PC-9 (cell line): ENCODE results near the gene GRIK3. TPM values are rescaled to one million over a fixed set of nuclear protein-coding genes. Genes with fewer than 3 reads are reported as not detected.

ENCODE experiments used
- BruUV-seq: library from RNA; stranded (reverse); fragments of 400-500 nt; replicated peaks from 2 replicates; lab custom pipeline; 2021; lab: Mats Ljungman, UMichigan
- CTCF ChIA-PET: fragments of 300-600 bp; sonication (Branson Sonifier 250); formaldehyde crosslinking; loops from one replicate; lab custom pipeline; 2022; ENCODE audit warnings: antibody characterized with exemption; lab: Charles Lee
- POLR2A ChIA-PET: fragments of 300-600 bp; sonication (Branson Sonifier 250); formaldehyde crosslinking; loops from one replicate; lab custom pipeline; 2022; ENCODE audit warnings: antibody characterized with exemption; ENCODE audit not compliant: unreplicated experiment; lab: Charles Lee
- DNase-seq, 2 experiments: peaks; one replicate each; pipeline versions ENCODE4 v3.0.0 to v3.0.0-alpha.2; 2015 to 2022; ENCODE audit warnings: mixed read lengths in 1 of 2
- H2AFZ ChIP-seq: fragments of 200-600 bp; sonication (generic); 2 replicates; pipeline ENCODE4 v1.8.1; 2017; ENCODE audit warnings: antibody characterized with exemption
- H3F3A ChIP-seq: fragments of 200-600 bp; sonication (generic); 2 replicates; pipeline ENCODE4 v1.8.1; 2017; ENCODE audit warnings: antibody characterized with exemption, mild to moderate bottlenecking, low read depth; ENCODE audit not compliant: insufficient read depth
- H3K27ac ChIP-seq: fragments of 200-600 bp; sonication (generic); 2 replicates; pipeline ENCODE4 v1.6.1; 2016; ENCODE audit warnings: mixed run types
- H3K27me3 ChIP-seq: fragments of 200-600 bp; sonication (generic); 2 replicates; pipeline ENCODE4 v1.6.1; 2016; ENCODE audit warnings: low read depth, mixed run types; ENCODE audit not compliant: insufficient read depth
- H3K36me3 ChIP-seq: fragments of 200-600 bp; sonication (generic); 2 replicates; pipeline ENCODE4 v1.6.1; 2016; ENCODE audit warnings: low read depth, mixed run types
- H3K4me1 ChIP-seq: fragments of 200-600 bp; sonication (generic); replicated peaks from 2 replicates; pipeline ENCODE4 v1.6.1; 2016; ENCODE audit warnings: mixed run types; ENCODE audit not compliant: insufficient read depth
- H3K4me2 ChIP-seq: fragments of 200-600 bp; sonication (generic); 2 replicates; pipeline ENCODE4 v1.6.1; 2017; ENCODE audit warnings: mixed run types
- H3K4me3 ChIP-seq: fragments of 200-600 bp; sonication (generic); 2 replicates; pipeline ENCODE4 v1.6.1; 2016; ENCODE audit warnings: mixed run types
- H3K79me2 ChIP-seq: fragments of 200-600 bp; sonication (generic); 2 replicates; pipeline ENCODE4 v1.6.1; 2017; ENCODE audit warnings: low read depth, mixed run types
- H3K9me2 ChIP-seq: fragments of 200-600 bp; sonication (generic); 2 replicates; pipeline ENCODE4 v1.8.1; 2017; ENCODE audit warnings: mild to moderate bottlenecking; ENCODE audit not compliant: insufficient read depth
- H3K9me3 ChIP-seq: fragments of 200-600 bp; sonication (generic); 2 replicates; pipeline ENCODE4 v1.8.1; 2016; ENCODE audit warnings: low read depth; ENCODE audit not compliant: insufficient read depth
- H4K20me1 ChIP-seq: fragments of 200-600 bp; sonication (generic); 2 replicates; pipeline ENCODE4 v1.8.1; 2017; ENCODE audit not compliant: insufficient read depth
- CTCF ChIP-seq: fragments of 200-600 bp; sonication (generic); conservative IDR thresholded peaks from 2 replicates; pipeline ENCODE4 v1.6.1; 2017; ENCODE audit warnings: mixed run types, antibody characterized with exemption, mild to moderate bottlenecking, moderate library complexity
- EZH2 ChIP-seq: fragments of 200-600 bp; sonication (generic); IDR thresholded peaks from 2 replicates; pipeline ENCODE4 v1.8.0; 2017; ENCODE audit warnings: antibody characterized with exemption, low read depth
- intact Hi-C: fragments of 100-400 bp; cut with micrococcal nuclease; formaldehyde crosslinking; loops from one replicate; pipeline ENCODE4 v1.10.0; 2022; ENCODE audit not compliant: unreplicated experiment
- total RNA-seq: library from RNA; stranded (reverse); gene quantifications from 2 replicates; pipeline ENCODE4 v1.2.3, GENCODE V29; 2021

GRIK3 gene
- total RNA-seq, 1 experiment from 2014 or later, result not detected

- Histone ChIP-seq H3K36me3 (no peaks in the 10 kb centered on the region), H3K9me2 (no peaks in the 10 kb centered on the region), H3K9me3 (no peaks in the 10 kb centered on the region), H2AFZ (no peak overlapping the region), H3K4me3 (no peak overlapping the region), H3F3A (no peaks in the 10 kb centered on the region), H3K27me3 (no peaks in the 10 kb centered on the region), H4K20me1 (no peaks in the 10 kb centered on the region), H3K4me1 (peaks cover 24% of the 10 kb centered on the region), H3K4me2 (no peak overlapping the region), H3K27ac (no peak overlapping the region), H3K79me2 (no peaks in the 10 kb centered on the region)
- DNase-seq, result no peak
- ChIA-PET CTCF (no interaction called here), POLR2A (no interaction called here)
- no peak for TF ChIP-seq CTCF
- TF ChIP-seq EZH2, result no peak
- intact Hi-C loops, result no loop called here
- no TSS peak for BruUV-seq
Observed at GRCh38 chr1:36794460-36794859, 239.9 kb downstream of the GRIK3 start.

GRCh38 chr1:36793452-36793851 is 240.9 kb downstream of the GRIK3 start:
- ChIA-PET POLR2A (no interaction called here), CTCF (no interaction called here)
- no peak for DNase-seq
- Histone ChIP-seq H3K4me2 (no peak overlapping the region), H3F3A (no peaks in the 10 kb centered on the region), H3K9me2 (no peaks in the 10 kb centered on the region), H3K9me3 (no peaks in the 10 kb centered on the region), H3K4me3 (no peak overlapping the region), H2AFZ (no peak overlapping the region), H3K4me1 (peaks cover 24% of the 10 kb centered on the region), H3K36me3 (no peaks in the 10 kb centered on the region), H3K27ac (no peak overlapping the region), H4K20me1 (no peaks in the 10 kb centered on the region), H3K79me2 (no peaks in the 10 kb centered on the region), H3K27me3 (peaks cover 3% of the 10 kb centered on the region; the same call in 1 of the 2 replicates)
- TF ChIP-seq CTCF (no peak), EZH2 (no peak)
- no TSS peak for BruUV-seq
- intact Hi-C loops, result no loop called here

- no peak for DNase-seq
- no peak overlapping the region for H3K4me3 ChIP-seq
- peaks cover 17% of the 10 kb centered on the region for H3K4me1 ChIP-seq
- POLR2A ChIA-PET, result no interaction called here
- no peak overlapping the region for H3K4me2 ChIP-seq
- intact Hi-C loops, result no loop called here
- TF ChIP-seq EZH2 (no peak), CTCF (no peak)
- H3K9me2 ChIP-seq, result no peaks in the 10 kb centered on the region
- no peaks in the 10 kb centered on the region for H3F3A ChIP-seq
- no peak overlapping the region for H2AFZ ChIP-seq
- H4K20me1 ChIP-seq, result no peaks in the 10 kb centered on the region
- no peaks in the 10 kb centered on the region for H3K79me2 ChIP-seq
- no TSS peak for BruUV-seq
- no peak overlapping the region for H3K27ac ChIP-seq
- CTCF ChIA-PET, result no interaction called here
- H3K36me3 ChIP-seq, result no peaks in the 10 kb centered on the region
- H3K27me3 ChIP-seq, result peaks cover 8% of the 10 kb centered on the region; the same call in 1 of the 2 replicates
- H3K9me3 ChIP-seq, result no peaks in the 10 kb centered on the region
Observed at GRCh38 chr1:36792292-36792691, 242.0 kb downstream of the GRIK3 start.
